Fibroblast of skin of scalp (primary cell): ENCODE results near the gene SVBP.

Source experiments
- DNase-seq: peaks from one replicate; pipeline ENCODE4 v3.0.0-alpha.2; 2013

SVBP gene

GRCh38 chr1:42759114-42759513, 58.1 kb downstream of the SVBP start:
- DNase-seq, result no peak

DNA sequence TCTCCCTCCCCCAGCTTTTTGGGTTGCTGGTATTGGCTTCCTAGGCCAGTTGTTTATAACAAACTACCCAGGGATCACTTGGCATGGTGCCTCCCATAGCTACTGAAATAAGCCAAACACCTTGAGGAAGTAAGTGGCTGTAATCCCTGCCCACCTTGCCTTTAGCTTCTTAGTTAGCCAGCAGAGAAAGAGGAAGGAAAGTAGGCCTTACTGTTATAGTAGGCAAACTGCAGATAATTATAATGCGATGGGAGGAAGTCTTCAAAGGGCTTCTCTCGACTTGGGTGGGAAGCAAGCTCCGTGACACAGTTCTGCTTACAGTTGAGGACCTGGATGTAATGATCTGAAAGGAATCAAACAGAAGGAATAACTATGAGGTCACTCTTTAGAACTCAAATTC, 58.6 kb downstream of the SVBP start:
- no peak for DNase-seq

- DNase-seq, result no peak
Observed at GRCh38 chr1:42757892-42758275, 59.3 kb downstream of the SVBP start.
